ENCODE measurements around the gene MCF2L.

The MCF2L gene

DNA sequence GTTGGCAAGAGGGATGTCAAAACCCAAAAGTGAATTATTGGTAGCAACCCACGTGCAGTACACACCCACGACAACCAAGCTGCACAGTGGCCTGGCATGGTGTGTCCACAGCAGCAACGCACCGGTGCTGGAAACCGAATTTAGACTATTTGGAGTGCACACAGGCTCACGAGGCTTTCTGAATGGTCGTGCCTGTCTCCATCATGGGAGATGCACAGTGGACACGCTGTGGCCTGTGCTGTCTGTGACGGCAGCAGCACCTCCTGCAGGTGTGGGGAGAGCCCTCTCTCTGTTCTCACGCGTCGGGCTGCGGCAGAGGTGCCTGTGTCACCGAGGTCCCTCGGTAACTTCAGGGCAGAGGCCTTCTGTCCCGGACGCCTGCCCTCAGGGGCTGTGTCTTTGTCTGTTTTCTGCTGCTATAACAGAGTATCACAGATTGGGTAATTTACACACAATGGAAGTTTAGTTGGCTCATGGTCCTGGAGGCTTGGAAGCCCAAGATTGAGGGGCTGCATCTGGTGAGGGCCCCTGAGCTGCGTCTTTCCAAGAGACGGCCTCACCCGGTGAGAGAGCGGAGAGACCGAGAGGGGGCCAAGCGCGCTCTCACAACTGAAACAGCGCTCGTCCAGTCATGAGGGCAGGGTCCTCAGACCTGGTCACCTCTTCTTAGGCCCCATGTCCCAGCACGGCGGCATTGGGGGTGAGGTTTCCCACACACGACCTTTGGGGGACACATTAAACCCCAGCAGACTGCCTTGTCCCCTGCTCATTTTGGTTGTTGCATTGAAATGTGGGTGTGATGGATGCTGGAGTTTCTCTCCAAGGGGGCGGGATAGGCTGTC is 9.1 kb upstream of the MCF2L start:
- DNase-seq (ENCODE audit: low read depth): no peak
- H3K9ac ChIP-seq (ENCODE audit: low read length): no peak overlapping the region

GRCh38 chr13:112960706-112961105 is 8.3 kb upstream of the MCF2L start:
- Histone ChIP-seq H3K9ac (ENCODE audit: low read length) (no peak overlapping the region), H3K9me3 (ENCODE audit: control insufficient read depth, low read length) (no peaks in the 10 kb centered on the region), H3K4me3 (ENCODE audit: low read length) (no peak overlapping the region), H3K27me3 (replicated peaks; ENCODE audit: control insufficient read depth, insufficient read depth, low read length) (peaks cover 68% of the 10 kb centered on the region), H3K4me1 (ENCODE audit: control insufficient read depth, insufficient read depth, low read length) (no peaks in the 10 kb centered on the region), H3K36me3 (ENCODE audit: control insufficient read depth, insufficient read depth, low read length, severe bottlenecking) (no peaks in the 10 kb centered on the region)
- DNase-seq (ENCODE audit: low read depth): no peak

More for the DNA sequence above, 9.1 kb upstream of the MCF2L start:
- no peaks in the 10 kb centered on the region for H3K9me3 ChIP-seq (ENCODE audit: control insufficient read depth, low read length)
- peaks cover 68% of the 10 kb centered on the region for H3K27me3 ChIP-seq (replicated peaks; ENCODE audit: control insufficient read depth, insufficient read depth, low read length)
- no peaks in the 10 kb centered on the region for H3K4me1 ChIP-seq (ENCODE audit: control insufficient read depth, insufficient read depth, low read length)
- H3K36me3 ChIP-seq (ENCODE audit: control insufficient read depth, insufficient read depth, low read length, severe bottlenecking): no peaks in the 10 kb centered on the region
- H3K4me3 ChIP-seq (ENCODE audit: low read length): no peak overlapping the region

DNA sequence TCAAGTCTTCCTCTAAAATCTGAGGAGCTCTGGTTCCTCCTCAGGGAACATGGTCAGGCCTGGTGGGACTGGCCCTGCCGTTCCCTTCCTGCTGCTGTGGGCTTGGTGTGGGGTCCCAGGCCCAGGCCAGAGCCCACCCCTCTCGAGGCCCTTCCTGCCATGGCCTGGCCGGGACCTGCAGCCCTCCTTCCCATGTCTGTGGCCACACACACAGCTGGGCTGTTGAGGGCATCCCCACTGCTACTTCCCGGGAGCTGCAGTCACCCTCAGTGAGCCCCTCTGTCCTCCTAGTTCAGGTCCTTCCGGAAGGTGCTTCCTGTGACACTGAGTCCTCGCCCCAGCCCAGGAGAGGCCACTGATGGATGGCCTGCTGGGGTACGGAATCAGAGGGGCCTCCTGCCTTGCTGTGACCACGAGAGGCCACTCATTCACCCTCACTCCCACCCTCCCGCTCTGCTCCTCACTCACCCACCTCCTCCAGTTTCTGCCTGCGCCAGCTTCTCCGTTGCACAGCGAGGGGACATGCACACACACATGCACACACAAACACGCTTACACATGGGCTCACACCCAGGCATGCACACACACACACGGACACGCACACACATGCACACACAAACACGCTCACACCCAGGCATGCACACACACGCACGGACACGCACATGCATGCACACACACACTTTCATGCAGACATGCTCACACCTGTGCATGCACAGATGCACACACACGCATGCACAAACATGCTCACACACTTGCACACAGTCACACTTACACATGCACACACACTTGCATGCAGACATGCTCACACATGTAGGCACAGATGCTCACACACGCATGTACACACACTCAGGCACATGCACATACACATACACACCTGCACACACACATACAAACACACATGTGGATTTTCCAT is 7.3 kb upstream of the MCF2L start:
- no peaks in the 10 kb centered on the region for H3K4me1 ChIP-seq (ENCODE audit: control insufficient read depth, insufficient read depth, low read length)
- H3K4me3 ChIP-seq (ENCODE audit: low read length): no peak overlapping the region
- peaks cover 73% of the 10 kb centered on the region for H3K27me3 ChIP-seq (replicated peaks; ENCODE audit: control insufficient read depth, insufficient read depth, low read length)
- no peaks in the 10 kb centered on the region for H3K9me3 ChIP-seq (ENCODE audit: control insufficient read depth, low read length)
- no peak for DNase-seq (ENCODE audit: low read depth)
- H3K36me3 ChIP-seq (ENCODE audit: control insufficient read depth, insufficient read depth, low read length, severe bottlenecking): no peaks in the 10 kb centered on the region
- H3K9ac ChIP-seq (ENCODE audit: low read length): no peak overlapping the region

GRCh38 chr13:112962396-112962795 is 6.6 kb upstream of the MCF2L start:
- H3K4me3 ChIP-seq (ENCODE audit: low read length): no peak overlapping the region

GRCh38 chr13:112962911-112963625 is 5.9 kb upstream of the MCF2L start:
- Histone ChIP-seq H3K9ac (ENCODE audit: low read length) (no peak overlapping the region), H3K27me3 (replicated peaks; ENCODE audit: control insufficient read depth, insufficient read depth, low read length) (peaks cover 72% of the 10 kb centered on the region), H3K36me3 (ENCODE audit: control insufficient read depth, insufficient read depth, low read length, severe bottlenecking) (no peaks in the 10 kb centered on the region)

More at GRCh38 chr13:112962396-112962795, 6.6 kb upstream of the MCF2L start:
- no peaks in the 10 kb centered on the region for H3K9me3 ChIP-seq (ENCODE audit: control insufficient read depth, low read length)
- H3K4me1 ChIP-seq (ENCODE audit: control insufficient read depth, insufficient read depth, low read length): no peaks in the 10 kb centered on the region
- peaks cover 68% of the 10 kb centered on the region for H3K27me3 ChIP-seq (replicated peaks; ENCODE audit: control insufficient read depth, insufficient read depth, low read length)
- H3K9ac ChIP-seq (ENCODE audit: low read length): no peak overlapping the region
- DNase-seq (ENCODE audit: low read depth): no peak
- no peaks in the 10 kb centered on the region for H3K36me3 ChIP-seq (ENCODE audit: control insufficient read depth, insufficient read depth, low read length, severe bottlenecking)

DNA sequence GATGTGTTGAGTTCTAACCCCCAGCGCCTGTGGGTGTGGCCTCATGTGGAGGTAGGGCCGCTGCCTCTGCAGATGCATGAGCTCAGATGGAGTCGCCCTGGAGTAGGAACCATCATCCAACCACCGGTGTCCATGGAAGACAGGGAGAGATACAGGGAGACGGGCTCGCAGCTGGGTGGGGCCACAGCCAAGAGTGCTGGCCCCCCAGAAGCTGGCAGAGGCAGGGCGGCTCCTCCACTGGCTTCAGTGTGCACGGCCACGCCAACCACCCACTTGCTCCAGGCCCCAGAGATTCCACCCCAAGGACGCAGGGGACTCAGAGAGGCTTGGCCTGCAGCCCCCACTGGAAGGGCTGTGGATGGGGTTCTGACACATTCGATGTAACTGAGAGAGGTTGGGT is 5.4 kb upstream of the MCF2L start:
- no peaks in the 10 kb centered on the region for H3K9me3 ChIP-seq (ENCODE audit: control insufficient read depth, low read length)
- H3K4me1 ChIP-seq (ENCODE audit: control insufficient read depth, insufficient read depth, low read length): no peaks in the 10 kb centered on the region
- peaks cover 67% of the 10 kb centered on the region for H3K27me3 ChIP-seq (replicated peaks; ENCODE audit: control insufficient read depth, insufficient read depth, low read length)
- no peaks in the 10 kb centered on the region for H3K36me3 ChIP-seq (ENCODE audit: control insufficient read depth, insufficient read depth, low read length, severe bottlenecking)
- no peak overlapping the region for H3K9ac ChIP-seq (ENCODE audit: low read length)
- DNase-seq (ENCODE audit: low read depth): no peak
- no peak overlapping the region for H3K4me3 ChIP-seq (ENCODE audit: low read length)

More at GRCh38 chr13:112962911-112963625, 5.9 kb upstream of the MCF2L start:
- no peaks in the 10 kb centered on the region for H3K4me1 ChIP-seq (ENCODE audit: control insufficient read depth, insufficient read depth, low read length)
- no peak for DNase-seq (ENCODE audit: low read depth)
- H3K9me3 ChIP-seq (ENCODE audit: control insufficient read depth, low read length): no peaks in the 10 kb centered on the region
- H3K4me3 ChIP-seq (ENCODE audit: low read length): no peak overlapping the region

DNA sequence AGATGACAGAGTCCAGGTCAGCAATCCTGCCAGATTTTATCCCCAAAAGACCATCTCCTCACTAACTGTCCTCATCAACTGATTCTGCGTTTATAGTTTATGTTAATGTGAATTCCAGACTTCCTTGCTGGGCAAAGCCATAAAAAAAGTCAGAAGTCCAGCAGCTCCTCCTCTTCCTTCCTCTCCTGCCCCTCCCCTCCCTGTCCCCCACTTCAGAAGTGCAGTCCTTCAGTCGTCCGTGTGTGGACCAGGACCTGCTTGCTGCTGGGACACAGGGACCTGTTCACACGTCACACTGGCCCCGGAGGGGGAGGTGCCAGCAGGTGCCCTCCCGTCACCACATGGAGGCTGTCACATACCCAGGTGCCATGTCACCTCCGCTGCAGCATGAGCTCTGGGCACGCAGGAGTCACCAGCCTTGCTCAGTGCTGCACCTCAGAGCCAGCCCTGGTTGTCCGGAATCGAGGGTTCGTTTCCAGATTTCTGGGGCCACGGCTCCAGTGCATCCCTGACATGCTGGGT is 4.0 kb upstream of the MCF2L start:
- DNase-seq (ENCODE audit: low read depth): no peak
- H3K4me3 ChIP-seq (ENCODE audit: low read length): no peak overlapping the region
- H3K36me3 ChIP-seq (ENCODE audit: control insufficient read depth, insufficient read depth, low read length, severe bottlenecking): no peaks in the 10 kb centered on the region
- no peaks in the 10 kb centered on the region for H3K4me1 ChIP-seq (ENCODE audit: control insufficient read depth, insufficient read depth, low read length)
- H3K9me3 ChIP-seq (ENCODE audit: control insufficient read depth, low read length): no peaks in the 10 kb centered on the region
- no peak overlapping the region for H3K9ac ChIP-seq (ENCODE audit: low read length)
- peaks cover 62% of the 10 kb centered on the region for H3K27me3 ChIP-seq (replicated peaks; ENCODE audit: control insufficient read depth, insufficient read depth, low read length)

DNA sequence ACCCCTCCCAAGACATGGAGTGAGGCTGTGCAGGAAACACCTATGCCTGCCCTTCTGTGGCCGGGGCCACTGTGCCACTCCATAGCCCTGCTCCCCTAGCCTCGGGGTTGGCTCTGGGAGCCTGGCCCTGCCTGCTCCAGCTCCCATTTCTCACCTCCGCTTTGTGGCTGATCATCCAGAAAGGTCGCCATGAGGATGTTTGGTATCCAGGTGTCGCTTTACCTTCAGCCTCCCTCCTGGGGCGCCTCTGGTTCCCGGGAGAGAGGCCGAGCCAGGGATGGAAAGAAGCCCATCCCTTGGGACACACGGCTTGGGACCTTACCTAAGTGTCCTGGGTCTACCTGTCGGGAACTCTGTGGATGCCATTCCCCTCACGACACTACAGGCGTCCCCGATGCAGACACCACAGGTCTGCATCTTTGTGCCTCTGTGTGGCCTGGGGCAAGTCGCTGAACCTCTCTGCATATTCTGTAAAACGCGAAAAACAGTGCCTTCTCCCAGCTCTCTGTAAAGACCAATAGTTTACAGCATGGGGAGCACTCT is 3.4 kb upstream of the MCF2L start:
- no peak overlapping the region for H3K9ac ChIP-seq (ENCODE audit: low read length)
- H3K4me3 ChIP-seq (ENCODE audit: low read length): no peak overlapping the region
- H3K27me3 ChIP-seq (replicated peaks; ENCODE audit: control insufficient read depth, insufficient read depth, low read length): peaks cover 63% of the 10 kb centered on the region
- H3K4me1 ChIP-seq (ENCODE audit: control insufficient read depth, insufficient read depth, low read length): no peaks in the 10 kb centered on the region
- H3K36me3 ChIP-seq (ENCODE audit: control insufficient read depth, insufficient read depth, low read length, severe bottlenecking): no peaks in the 10 kb centered on the region
- H3K9me3 ChIP-seq (ENCODE audit: control insufficient read depth, low read length): peaks cover 3% of the 10 kb centered on the region
- DNase-seq (ENCODE audit: low read depth): no peak

DNA sequence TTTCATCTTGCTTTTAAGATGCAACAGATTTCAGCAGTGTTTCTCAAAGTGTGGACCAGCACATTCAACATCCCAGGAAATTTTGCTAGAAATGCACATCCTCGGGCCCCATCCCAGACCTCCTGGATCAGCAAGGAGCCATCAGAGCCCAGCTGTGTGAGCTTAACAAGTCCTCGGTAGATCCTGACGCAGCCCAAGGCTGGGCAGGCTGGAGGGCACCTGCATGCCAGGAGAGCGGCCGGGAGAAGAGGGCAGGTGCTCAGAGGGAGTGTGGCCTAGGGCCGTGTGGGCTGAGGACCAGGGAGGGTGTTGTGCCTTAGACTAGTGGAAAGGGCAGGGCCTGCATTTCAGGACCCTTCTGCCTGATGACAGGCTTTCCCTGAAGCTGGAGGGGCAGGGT is 2.2 kb upstream of the MCF2L start:
- Histone ChIP-seq H3K4me1 (ENCODE audit: control insufficient read depth, insufficient read depth, low read length) (no peaks in the 10 kb centered on the region), H3K27me3 (replicated peaks; ENCODE audit: control insufficient read depth, insufficient read depth, low read length) (peaks cover 70% of the 10 kb centered on the region), H3K36me3 (ENCODE audit: control insufficient read depth, insufficient read depth, low read length, severe bottlenecking) (no peaks in the 10 kb centered on the region), H3K9me3 (ENCODE audit: control insufficient read depth, low read length) (peaks cover 14% of the 10 kb centered on the region), H3K4me3 (ENCODE audit: low read length) (no peak overlapping the region), H3K9ac (ENCODE audit: low read length) (no peak overlapping the region)
- no peak for DNase-seq (ENCODE audit: low read depth)

GRCh38 chr13:112967686-112968379 is 1.2 kb upstream of the MCF2L start:
- Histone ChIP-seq H3K36me3 (ENCODE audit: control insufficient read depth, insufficient read depth, low read length, severe bottlenecking) (no peaks in the 10 kb centered on the region), H3K27me3 (replicated peaks; ENCODE audit: control insufficient read depth, insufficient read depth, low read length) (peaks cover 68% of the 10 kb centered on the region), H3K4me1 (ENCODE audit: control insufficient read depth, insufficient read depth, low read length) (no peaks in the 10 kb centered on the region), H3K9ac (ENCODE audit: low read length) (no peak overlapping the region), H3K4me3 (ENCODE audit: low read length) (no peak overlapping the region), H3K9me3 (ENCODE audit: control insufficient read depth, low read length) (peaks cover 17% of the 10 kb centered on the region)
- DNase-seq (ENCODE audit: low read depth): no peak

All from adipocyte (in vitro differentiated cells).